HG03045 (cell line): Measurements from ENCODE around the gene PPP4R3B.
"Not testable (repeated sequence)": the region's sequence is repeated elsewhere in the genome, so short reads cannot be mapped to it uniquely, and the experiment has no call there.

Source experiments
- ATAC-seq: cut with Tn5 transposase; IDR thresholded peaks from one replicate; pipeline ENCODE4 v1.9.1; 2021; ENCODE audit warnings: mild to moderate bottlenecking, moderate library complexity; ENCODE audit not compliant: unreplicated experiment

Gene PPP4R3B

DNA sequence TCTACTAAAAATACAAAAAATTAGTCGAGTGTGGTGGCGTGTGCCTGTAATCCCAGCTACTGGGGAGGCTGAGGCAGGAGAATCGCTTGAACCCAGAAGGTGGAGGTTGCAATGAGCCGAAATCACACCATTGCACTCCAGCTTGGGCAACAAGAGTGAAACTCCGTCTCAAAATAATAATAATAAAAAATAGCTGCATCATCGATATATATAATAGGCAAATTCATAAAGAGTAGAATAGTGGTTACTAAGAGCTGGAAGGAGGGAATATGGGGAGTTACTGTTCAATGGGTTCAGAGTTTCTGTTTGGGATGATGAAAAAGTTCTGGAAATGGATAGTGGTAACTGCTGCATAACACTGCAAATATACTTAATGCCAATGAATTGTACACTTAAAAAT is 20.6 kb downstream of the PPP4R3B start:
- not testable (repeated sequence) for ATAC-seq

- no peak for ATAC-seq
These were observed 21.9 kb downstream of the PPP4R3B start for GRCh38 chr2:55595536-55595935.

GRCh38 chr2:55592130-55592529 is 25.3 kb downstream of the PPP4R3B start:
- ATAC-seq = no peak

- peak; percentile 69 for ATAC-seq
These were observed 26.5 kb downstream of the PPP4R3B start for GRCh38 chr2:55590810-55591440.

DNA sequence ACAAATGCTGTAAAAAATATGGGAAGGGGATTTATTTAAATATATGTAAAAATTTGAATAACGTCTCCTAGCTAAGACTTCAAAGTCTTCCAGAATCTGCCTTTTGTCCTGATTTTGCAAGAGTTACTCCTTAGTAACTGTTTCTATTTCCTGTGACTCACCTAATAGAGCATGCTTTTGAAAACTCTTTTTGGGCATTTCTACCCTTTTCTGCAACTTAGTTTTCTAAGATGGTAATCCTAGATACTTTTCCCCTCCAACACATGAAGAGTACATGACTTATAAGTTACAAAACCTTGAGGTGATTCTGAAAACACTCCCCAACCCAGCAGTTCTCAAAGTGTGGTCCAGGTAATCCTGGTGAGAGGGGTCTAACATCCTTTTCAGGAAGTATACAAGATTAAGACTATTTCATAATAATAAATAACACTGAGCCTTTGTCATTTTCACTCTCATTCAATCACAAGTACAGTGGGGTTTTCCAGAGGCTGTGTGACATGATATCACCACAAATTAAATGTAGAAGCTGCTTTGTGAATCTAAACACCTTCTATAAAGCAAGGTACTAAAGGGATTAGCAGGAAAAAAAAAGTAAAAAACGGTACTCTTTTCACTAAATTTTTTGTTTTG is 31.9 kb downstream of the PPP4R3B start:
- ATAC-seq = no peak

- ATAC-seq = no peak
These were observed 35.4 kb downstream of the PPP4R3B start for GRCh38 chr2:55581874-55582547.

GRCh38 chr2:55581435-55581834 is 36.0 kb downstream of the PPP4R3B start:
- no peak for ATAC-seq

DNA sequence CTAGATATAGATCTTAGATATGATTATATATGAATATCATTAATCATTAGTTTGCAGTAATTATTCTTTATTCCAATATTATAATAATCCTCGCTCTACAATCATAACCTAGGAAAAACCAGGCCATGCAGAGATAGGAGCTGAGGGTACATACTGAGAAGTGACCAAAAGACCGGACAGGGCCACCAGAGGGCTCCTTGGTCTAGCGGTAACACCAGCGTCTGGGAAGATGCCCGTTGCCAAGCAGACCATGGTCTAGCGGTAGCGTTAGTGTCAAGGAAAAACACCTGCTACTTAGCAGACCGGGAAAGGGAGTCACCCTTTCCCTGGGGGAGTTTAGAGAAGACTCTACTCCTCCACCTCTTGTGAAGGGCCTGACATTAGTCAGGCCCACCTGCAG is 48.4 kb downstream of the PPP4R3B start:
- ATAC-seq = not testable (repeated sequence)

- no peak for ATAC-seq
These were observed 50.1 kb downstream of the PPP4R3B start for GRCh38 chr2:55567298-55567697.

DNA sequence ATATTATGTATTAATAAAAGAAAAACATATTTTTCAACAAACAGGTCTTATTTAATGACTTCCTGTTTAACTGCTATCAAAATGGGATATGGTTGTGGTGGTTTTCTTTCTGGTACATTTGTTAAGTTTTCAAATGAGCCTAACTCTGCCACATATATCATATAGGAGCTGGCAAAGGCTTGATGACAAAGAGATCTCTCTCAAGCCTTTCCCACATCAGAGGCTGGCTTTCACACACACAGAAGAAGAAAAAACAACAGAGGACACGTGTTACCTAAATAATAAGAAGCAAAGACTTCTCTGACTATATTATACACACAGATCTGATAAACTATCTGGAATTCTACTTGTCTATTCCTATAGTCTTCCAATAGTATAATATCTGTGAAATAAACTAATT is 51.8 kb downstream of the PPP4R3B start:
- no peak for ATAC-seq

- no peak for ATAC-seq
These were observed 56.6 kb downstream of the PPP4R3B start for GRCh38 chr2:55560855-55561254.

DNA sequence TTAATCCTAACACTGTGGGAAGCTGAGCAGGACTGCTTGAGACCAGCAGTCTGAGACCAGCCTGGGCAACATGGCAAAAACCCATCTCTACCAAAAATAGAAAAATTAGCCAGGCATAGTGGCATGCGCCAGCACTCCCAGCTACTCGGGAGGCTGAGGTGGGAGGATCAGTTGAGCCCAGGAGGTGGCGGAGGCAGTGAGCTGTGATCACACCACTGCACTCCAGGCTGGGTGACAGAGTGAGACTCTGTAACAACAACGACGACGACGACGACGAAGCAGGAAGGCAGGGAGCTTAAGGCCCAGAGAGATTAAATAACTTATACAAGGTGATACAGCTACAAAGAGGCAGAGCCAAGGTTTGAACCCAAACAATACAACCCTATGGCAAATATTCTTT is 60.6 kb downstream of the PPP4R3B start:
- no peak for ATAC-seq

GRCh38 chr2:55555977-55556376 is 61.4 kb downstream of the PPP4R3B start:
- ATAC-seq = no peak

DNA sequence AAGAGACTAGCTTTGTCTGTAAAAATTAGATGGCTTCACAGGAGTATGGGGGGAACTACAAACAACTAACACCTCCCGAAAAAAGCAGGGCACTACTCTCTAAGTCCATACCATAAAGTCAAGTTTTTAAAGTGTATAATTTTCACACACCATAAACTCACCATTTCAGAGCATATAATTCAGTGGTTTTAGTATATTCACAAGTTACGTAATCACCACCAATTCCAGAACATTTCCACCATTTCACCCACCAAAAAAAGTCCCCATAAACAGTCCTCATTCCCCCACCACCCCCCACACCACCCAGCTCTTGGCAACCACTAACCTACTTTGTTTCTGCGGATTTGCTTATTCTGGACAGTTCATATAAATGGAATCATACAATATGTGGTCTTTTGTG is 64.1 kb downstream of the PPP4R3B start:
- ATAC-seq = no peak

- no peak for ATAC-seq
These were observed 66.9 kb downstream of the PPP4R3B start for GRCh38 chr2:55550368-55551102.

DNA sequence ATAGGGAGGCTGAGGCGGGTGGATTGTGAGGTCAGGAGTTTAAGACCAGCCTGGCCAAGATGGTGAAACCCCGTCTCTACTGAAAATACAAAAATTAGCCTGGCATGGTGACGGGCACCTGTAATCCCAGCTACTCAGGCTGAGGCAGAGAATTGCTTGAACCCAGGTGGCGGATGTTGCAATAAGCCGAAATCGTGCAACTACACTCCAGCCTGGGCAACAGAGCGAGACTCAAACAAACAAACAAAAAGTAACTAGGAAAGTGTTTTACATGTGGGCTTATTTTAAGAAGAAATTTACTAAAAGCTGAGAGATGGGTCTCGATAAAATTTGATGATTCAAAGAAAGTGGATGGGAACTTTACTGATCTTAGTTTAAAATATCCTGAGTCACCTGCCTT is 69.7 kb downstream of the PPP4R3B start:
- not testable (repeated sequence) for ATAC-seq

- no peak for ATAC-seq
These were observed 70.4 kb downstream of the PPP4R3B start for GRCh38 chr2:55547001-55547400.

- no peak for ATAC-seq
These were observed 86.8 kb downstream of the PPP4R3B start for GRCh38 chr2:55530539-55531081.

DNA sequence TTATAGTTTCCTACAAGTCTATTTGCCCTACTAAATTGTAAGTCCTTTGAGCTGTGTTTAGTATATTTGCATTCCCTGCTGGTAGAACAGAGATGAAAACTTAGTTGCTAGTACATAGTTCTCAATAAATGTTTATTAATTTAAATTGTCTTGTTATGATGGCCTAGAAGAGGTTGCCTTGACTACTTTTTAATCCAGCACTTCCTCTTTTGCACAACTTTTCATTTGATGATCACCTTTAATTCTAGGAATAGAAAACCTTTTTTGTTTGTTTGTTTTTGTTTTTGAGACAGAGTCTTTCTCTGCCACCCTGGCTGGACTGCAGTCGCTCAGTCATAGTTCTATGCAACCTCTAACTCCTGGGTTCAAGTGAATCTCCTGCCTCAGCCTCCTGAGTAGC is 91.2 kb downstream of the PPP4R3B start:
- no peak for ATAC-seq

DNA sequence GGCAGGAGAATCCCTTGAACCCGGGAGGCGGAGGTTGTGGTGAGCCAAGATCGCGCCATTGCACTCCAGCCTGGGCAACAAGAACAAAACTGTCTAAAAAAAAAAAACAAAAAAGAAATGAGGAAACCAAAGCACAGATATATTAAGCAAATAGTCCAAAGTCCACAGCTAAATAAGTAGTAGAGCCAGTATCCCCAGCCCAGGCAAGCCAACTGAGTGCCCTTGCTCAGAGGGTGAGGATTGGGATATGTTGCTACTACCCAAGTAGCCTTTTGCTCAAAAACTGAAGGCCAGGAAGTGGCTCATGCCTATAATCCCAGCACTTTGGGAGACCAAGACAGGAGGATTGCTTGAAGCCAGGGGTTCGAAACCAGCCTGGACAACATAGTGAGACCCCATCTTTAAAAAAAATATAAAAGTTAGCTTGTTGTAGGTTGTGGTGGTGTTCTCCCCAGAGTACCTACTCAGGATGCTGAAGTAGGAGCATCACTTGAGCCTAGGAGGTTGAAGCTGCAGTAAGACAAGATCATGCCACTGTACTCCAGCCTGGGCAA is 92.5 kb downstream of the PPP4R3B start:
- ATAC-seq = no peak
